Measurements from ENCODE around the gene SLC26A11.
"Not testable (repeated sequence)": the region's sequence is repeated elsewhere in the genome, so short reads cannot be mapped to it uniquely, and the experiment has no call there.

The SLC26A11 gene

DNA sequence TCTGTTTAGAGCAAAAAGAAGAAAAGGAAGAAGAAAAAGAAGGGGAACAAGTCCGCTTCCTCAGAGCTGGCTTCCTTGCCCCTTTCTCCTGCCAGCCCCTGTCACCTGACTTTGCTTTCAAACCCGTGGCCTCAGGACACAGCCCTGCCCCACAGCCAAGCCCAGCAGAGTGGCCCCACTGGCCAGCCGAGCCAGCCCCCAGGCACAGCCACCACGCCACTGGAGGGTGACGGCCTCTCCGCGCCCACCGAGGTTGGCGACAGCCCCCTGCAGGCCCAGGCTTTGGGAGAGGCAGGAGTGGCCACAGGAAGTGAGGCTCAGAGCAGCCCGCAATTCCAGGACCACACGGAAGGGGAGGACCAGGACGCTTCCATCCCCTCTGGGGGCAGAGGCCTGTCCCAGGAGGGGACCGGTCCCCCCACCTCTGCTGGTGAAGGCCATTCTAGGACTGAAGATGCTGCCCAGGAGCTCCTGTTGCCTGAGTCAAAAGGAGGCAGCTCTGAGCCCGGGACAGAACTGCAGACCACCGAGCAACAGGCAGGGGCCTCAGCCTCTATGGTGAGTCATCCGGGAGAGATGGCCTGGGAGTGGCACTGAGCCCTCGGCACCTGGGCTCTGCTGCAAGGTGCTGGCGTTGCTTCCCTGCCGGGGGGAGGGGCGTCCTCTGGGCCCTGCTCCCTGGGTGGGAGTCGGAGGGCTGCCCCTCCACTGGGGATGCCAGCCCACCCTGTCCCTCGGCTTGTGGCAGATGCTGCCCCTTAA lies 67.8 kb downstream of the SLC26A11 start:
- no peak for DNase-seq

DNA sequence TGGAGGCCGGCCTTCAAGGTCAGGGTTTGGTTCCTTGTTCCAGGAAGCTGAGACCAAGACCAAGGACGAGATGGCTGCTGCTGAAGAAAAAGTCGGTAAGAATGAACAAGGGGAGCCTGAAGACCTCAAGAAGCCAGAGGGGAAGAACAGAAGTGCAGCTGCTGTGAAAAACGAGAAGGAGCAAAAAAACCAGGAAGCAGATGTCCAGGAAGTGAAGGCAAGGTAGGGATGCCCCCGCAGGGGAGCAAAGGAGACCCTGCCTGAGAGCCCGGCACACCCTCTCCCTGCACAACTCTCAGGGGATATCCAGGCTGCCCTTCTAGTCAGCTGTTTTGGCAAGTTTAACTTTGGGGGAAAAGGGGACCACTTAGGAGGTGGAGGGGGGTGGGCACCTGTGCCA lies 69.4 kb downstream of the SLC26A11 start:
- DNase-seq: no peak

DNA sequence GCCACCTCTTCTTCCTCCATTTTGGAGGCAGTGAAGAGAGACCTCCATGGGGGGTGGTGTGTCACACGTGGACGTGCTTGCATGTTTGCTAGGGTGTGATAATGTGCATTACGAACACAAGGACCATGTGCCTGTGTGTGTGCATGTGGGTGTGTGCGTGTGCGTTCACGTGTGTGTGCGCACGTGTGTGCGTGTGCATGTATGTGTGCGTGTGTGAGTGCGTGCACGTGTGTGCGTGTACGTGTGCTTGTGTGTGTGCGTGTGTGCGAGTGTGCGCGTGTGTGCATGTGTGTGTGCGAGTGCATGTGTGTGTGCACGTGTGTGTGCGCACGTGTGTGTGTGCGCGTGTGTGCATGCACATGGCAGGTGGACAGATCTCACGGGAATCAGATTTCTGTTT lies 69.9 kb downstream of the SLC26A11 start:
- DNase-seq: no peak

DNA sequence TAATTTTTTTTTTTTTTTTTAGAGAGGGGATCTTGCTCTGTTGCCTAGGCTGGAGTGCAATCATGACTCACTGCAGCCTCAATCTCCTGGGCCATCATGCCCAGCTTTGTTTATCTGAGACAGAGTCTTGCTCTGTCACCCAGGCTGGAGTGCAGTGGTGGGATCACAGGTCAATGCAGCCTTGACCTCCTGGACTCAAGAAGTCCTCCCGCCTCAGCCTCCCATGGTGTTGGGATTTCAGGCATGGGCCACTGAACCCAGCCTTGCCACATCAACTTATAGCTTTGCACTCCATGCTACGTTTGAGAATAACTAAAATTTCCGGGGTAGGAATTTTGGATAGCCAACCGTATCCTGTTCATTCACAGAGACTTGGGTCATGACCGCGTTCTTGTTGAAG lies 71.0 kb downstream of the SLC26A11 start:
- no peak for DNase-seq

DNA sequence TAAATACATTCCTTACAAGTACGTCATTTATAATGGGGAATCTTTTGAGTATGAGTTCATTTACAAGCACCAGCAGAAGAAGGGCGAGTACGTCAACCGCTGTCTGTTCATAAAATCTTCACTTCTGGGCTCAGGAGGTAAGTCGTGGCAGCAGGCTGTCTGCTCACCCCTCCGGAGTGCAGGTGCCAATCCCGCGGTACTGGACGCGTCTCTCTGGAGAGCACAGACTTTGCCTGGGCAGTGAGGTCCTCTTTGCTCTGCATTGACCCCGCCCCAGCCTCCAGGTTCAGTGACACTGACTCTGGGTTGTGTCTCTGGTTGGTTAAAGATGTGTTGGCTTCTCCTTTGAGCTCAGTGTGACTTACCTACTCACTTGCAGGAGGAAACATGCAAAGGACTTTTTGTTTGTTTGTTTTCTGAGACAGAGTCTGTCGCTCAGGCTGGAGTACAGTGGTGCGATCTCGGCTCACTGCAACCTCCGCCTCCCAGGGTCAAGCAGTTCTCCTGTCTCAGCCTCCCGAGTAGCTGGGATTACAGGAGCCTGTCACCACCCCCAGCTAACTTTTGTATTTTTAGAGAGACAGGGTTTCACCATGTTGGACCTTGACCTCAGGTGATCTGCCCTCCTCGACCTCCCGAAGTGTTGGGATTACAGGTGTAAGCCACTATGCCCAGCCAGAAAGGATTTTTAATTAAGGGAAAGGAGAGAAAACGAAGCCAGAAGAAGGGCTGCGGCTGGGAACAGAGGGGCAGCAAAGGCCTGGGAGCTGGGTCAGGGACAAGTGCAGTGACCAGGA lies 71.7 kb downstream of the SLC26A11 start:
- no peak for DNase-seq

DNA sequence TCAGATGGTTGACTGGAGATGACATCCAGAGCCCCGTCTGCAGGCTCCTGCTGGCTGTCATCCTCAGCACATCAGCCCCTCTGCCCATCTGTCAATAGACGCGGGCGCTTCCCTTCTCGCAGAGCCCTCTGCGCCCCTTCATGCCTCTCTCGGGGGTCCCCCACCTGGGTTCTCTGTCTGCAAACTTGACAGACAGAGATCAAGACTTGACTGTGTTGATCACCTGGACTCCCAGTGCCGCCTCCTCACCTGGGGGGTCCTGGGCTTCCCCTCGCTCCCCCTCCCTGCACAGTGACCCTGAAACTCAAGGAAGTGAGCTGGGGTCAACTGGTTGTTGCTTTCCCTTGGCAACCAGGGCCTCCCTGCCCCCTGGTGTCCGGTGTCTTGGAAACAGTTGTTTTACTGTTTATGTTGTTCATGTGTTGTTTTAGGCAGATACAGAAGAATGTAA lies 72.3 kb downstream of the SLC26A11 start:
- DNase-seq: peak; percentile 81

DNA sequence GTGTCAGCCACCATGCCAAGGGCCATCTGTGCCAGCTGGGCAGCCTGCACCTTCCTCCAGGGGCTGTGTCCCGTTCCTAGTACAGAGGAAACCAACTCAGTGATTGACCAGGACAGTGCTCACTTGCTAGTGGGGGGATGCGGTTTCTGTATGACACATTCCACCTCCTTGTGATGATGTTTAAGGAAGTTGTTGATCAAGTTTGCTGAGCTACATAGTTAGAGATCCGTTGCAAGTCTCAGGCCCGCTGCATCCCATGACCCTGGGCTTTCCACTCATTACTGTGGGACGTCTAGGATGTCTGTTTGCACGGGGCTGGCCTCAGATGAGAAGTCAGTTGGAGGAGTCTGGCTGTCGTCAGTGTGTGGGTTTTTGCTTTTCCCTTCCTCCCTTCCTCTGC lies 74.0 kb downstream of the SLC26A11 start:
- DNase-seq: no peak

DNA sequence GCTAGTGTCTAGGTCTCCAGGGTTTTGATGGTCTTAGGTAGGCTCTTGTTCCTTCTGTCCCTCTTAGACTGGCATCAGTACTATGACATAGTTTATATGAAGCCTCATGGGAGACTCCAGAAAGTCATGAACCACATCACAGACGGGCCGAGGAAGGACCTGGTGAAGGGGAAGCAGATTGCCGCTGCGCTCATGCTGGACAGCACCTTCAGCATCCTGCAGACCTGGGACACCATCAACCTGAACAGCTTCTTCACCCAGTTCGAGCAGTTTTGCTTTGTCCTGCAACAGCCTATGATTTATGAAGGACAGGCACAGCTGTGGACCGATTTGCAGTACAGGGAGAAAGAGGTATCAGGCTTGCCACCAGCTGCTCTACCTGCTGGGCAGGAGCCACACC lies 74.4 kb downstream of the SLC26A11 start:
- no peak for DNase-seq

DNA sequence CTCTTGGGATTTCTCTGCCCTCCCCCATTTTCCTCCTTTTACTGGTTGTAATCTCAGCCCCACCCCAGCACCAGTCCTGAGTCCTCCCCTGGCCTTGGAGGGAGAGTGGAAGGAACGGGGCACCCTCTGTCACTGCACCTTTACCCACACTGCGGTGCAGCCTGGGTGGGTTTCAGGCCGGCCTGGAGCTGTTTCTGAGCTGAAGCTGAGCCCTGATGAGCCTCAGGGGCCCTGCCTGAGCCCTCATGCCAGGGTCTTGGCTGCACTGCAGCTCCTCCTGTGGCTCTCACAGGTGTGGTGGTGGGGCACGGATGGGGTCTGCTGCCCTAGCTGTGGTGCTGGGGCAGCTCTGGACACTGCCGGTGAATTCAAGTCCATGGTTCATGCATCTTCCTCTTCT lies 74.9 kb downstream of the SLC26A11 start:
- DNase-seq: no peak

DNA sequence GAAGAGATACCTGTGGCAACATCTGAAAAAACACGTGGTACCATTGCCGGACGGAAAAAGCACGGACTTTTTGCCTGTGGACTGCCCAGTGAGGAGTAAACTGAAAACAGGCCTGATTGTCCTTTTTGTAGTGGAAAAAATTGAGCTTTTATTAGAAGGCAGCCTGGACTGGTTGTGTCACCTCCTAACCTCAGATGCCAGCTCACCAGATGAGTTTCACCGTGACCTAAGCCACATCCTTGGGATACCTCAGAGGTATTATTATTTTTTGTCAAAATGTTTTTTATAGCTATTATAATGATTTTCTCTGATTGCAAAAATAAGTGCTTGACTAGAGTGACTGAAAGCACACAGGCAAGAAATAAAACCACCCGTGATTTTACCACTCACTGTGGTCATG lies 75.3 kb downstream of the SLC26A11 start:
- no peak for DNase-seq

DNA sequence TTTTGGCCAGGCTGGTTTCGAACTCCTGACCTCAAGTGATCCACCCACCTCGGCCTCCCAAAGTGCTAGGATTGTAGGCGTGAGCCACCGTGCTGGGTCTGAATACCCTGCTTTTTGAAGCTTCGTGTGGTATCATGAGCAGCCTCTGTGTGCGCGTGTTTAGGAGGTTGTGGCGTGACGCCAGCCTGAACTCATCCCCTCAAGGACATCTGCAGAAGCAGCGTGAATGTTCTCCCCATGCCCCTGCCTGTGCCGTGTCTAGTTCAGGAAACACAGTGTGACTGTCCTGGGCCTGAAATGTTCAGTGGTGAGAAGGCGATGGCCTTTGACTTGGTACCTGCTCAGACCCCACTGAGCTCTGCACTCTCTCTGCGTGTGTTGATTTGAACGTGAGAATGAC lies 76.0 kb downstream of the SLC26A11 start:
- no peak for DNase-seq

DNA sequence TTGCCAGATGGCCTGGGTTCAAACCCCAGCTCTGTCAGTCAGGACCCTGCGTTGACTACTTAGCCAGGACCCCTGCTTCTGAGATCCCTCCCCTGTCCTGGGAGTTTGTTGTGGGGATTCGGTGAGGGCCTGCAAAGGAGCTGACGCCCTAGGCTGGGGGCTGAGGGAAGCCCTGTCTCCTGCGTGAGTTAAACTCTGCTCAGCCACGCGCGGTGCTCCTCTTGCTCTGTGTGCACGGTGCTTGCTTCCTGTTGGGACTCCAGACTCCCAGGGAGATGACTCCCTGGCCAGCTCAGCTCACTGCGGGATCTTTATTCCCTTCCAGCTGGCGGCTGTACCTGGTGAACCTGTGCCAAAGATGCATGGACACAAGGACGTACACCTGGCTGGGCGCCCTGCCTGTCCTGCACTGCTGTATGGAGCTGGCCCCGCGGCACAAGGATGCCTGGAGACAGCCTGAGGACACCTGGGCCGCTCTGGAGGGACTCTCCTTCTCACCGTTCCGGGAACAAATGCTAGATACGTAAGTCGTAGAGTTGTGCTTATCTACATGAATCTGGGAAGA lies 77.9 kb downstream of the SLC26A11 start:
- DNase-seq: no peak

DNA sequence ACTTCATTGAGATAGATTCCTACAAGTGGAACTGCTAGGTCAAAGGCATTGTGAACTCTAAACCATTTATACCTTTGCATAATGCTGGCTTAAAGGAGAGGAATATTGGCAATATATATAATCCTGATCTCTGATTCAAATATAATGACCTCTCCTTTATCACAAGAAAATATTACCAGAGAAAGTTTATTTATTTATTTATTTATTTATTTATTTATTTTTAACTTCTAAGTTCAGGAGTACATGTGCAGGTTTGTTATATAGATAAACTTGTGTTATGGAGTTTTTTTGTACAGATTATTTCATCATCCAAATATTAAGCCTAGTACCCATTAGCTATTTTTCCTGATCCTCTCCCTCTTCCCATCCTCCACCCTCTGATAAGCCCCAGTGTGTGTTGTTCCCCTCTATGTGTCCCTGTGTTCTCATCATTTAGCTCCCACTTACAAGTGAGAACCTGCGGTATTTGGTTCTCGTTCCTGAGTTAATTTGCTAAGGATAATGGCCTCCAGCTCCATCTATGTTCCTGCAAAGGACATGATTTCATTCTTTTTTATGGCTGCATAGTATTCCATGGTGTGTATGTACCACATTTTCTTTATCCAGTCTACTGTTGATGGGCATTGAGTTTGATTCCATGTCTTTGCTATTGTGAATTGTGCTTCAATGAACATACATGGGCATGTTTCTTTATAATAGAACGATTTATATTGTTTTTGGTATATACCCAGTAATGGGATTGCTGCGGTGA lies 79.3 kb downstream of the SLC26A11 start:
- not testable (repeated sequence) for DNase-seq

DNA sequence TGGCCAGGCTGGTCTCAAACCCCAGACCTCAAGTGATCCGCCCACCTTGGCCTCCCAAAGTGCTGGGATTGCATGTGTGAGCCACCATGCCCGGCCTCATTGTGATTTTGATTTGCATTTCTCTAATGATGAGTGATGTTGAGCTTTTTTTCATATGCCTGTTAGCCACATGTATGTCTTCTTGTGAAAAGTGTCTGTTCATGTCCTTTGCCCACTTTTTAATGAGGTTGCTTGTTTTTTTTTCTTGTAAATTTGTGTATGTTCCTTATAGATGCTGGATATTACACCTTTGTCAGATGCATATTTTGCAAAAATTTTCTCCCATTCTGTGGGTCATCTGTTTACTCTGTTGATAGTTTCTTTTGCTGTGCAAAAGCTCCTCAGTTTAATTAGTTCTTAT lies 80.5 kb downstream of the SLC26A11 start:
- DNase-seq: not testable (repeated sequence)

All from eye (tissue), 1 donor.